ENCODE data around the gene EFHB. TPM values are rescaled to one million over a fixed set of nuclear protein-coding genes. Genes with fewer than 3 reads are reported as not detected.
A peak's percentile ranks its signal among the peaks of the same experiment; 100 is the strongest.

The EFHB gene
- total RNA-seq, 1 donor: 0.27 TPM

GRCh38 chr3:19946832-19947548 lies 13.0 kb upstream of the EFHB start, which contains the start of gene RAB5A:
Gene RAB5A, plus strand, starts transcription at chr3:19947097. Its CDS starts 3,802 bp downstream, at chr3:19950899.
- TF ChIP-seq CTCF (IDR thresholded peaks at IDR 0.05; ENCODE audit: insufficient read depth, low read length): no peak
- peak; percentile 97 for DNase-seq (ENCODE audit: low read depth)
- H3K4me3 ChIP-seq (ENCODE audit: low read depth, low read length): peak within 1 kb of the TSS; percentile 89

- DNase-seq (ENCODE audit: low read depth): no peak
- peak overlapping the region; percentile 89 for H3K4me3 ChIP-seq (ENCODE audit: low read depth, low read length)
- TF ChIP-seq CTCF (IDR thresholded peaks at IDR 0.05; ENCODE audit: insufficient read depth, low read length): no peak
Observed at GRCh38 chr3:19945969-19946831, 12.2 kb upstream of the EFHB start.

- no peak for TF ChIP-seq CTCF (IDR thresholded peaks at IDR 0.05; ENCODE audit: insufficient read depth, low read length)
- no peak overlapping the region for H3K4me3 ChIP-seq (ENCODE audit: low read depth, low read length)
- no peak for DNase-seq (ENCODE audit: low read depth)
Observed at GRCh38 chr3:19945534-19945933, 11.5 kb upstream of the EFHB start.

- DNase-seq (ENCODE audit: low read depth): no peak
- H3K4me3 ChIP-seq (ENCODE audit: low read depth, low read length): no peak overlapping the region
- no peak for TF ChIP-seq CTCF (IDR thresholded peaks at IDR 0.05; ENCODE audit: insufficient read depth, low read length)
Observed at GRCh38 chr3:19940643-19941042, 6.6 kb upstream of the EFHB start.

GRCh38 chr3:19938295-19938627 lies 4.2 kb upstream of the EFHB start:
- no peak overlapping the region for H3K4me3 ChIP-seq (ENCODE audit: low read depth, low read length)
- no peak for TF ChIP-seq CTCF (IDR thresholded peaks at IDR 0.05; ENCODE audit: insufficient read depth, low read length)
- no peak for DNase-seq (ENCODE audit: low read depth)

- no peak for TF ChIP-seq CTCF (IDR thresholded peaks at IDR 0.05; ENCODE audit: insufficient read depth, low read length)
- peak; percentile 59 for DNase-seq (ENCODE audit: low read depth)
- no peak overlapping the region for H3K4me3 ChIP-seq (ENCODE audit: low read depth, low read length)
Observed at GRCh38 chr3:19937459-19938294, 3.7 kb upstream of the EFHB start.

Measured in fibroblast of the aortic adventitia (primary cell).